Fibroblast of lung (primary cell): Measurements from ENCODE around the gene CATSPERD. TPM values are rescaled to one million over a fixed set of nuclear protein-coding genes. Genes with fewer than 3 reads are reported as not detected.

ENCODE experiments used
- DNase-seq, 2 donors: peaks; one replicate each; pipeline versions ENCODE4 v3.0.0 to v3.0.0-alpha.2; 2010; ENCODE audit warnings: low read depth in 2 of 2
- H2AFZ ChIP-seq: 2 replicates; pipeline ENCODE4 v1.5.1; 2012; ENCODE audit warnings: low read length, control low read depth, inconsistent platforms
- H3K27ac ChIP-seq: 2 replicates; pipeline ENCODE4 v1.5.1; 2011; ENCODE audit warnings: low read length, control low read depth; ENCODE audit not compliant: insufficient read depth
- H3K27me3 ChIP-seq: 2 replicates; pipeline ENCODE4 v1.5.1; 2011; ENCODE audit warnings: mild to moderate bottlenecking, low read length; ENCODE audit not compliant: control insufficient read depth, insufficient read depth
- H3K36me3 ChIP-seq: 2 replicates; pipeline ENCODE4 v1.5.1; 2011; ENCODE audit warnings: low read length; ENCODE audit not compliant: control insufficient read depth, insufficient read depth
- H3K4me1 ChIP-seq: 2 replicates; pipeline ENCODE4 v1.5.1; 2011; ENCODE audit warnings: low read length; ENCODE audit not compliant: control insufficient read depth, insufficient read depth; ENCODE audit errors: extremely low read depth
- H3K4me2 ChIP-seq: 2 replicates; pipeline ENCODE4 v1.5.1; 2011; ENCODE audit warnings: low read length, control low read depth; ENCODE audit not compliant: insufficient read depth; ENCODE audit errors: extremely low read depth
- H3K4me3 ChIP-seq, 4 experiments: fragments of 200-600 bp in 1 of 4; sonication (generic) in 1 of 4; replicated peaks in 1 of 4; 2 replicates each; pipeline ENCODE4 v1.5.1; 2011 to 2016; ENCODE audit warnings: low read length in 4 of 4, low read depth in 3 of 4, mild to moderate bottlenecking in 3 of 4, control low read depth in 2 of 4, inconsistent platforms in 1 of 4, mixed read lengths in 1 of 4; ENCODE audit not compliant: insufficient read depth in 1 of 4; ENCODE audit errors: control extremely low read depth in 1 of 4
- H3K79me2 ChIP-seq: 2 replicates; pipeline ENCODE4 v1.5.1; 2012; ENCODE audit warnings: mild to moderate bottlenecking, low read length, inconsistent platforms; ENCODE audit not compliant: control insufficient read depth, insufficient read depth
- H3K9ac ChIP-seq: 2 replicates; pipeline ENCODE4 v1.5.1; 2011; ENCODE audit warnings: mild to moderate bottlenecking, low read length, control low read depth; ENCODE audit not compliant: insufficient read depth
- H3K9me3 ChIP-seq: 2 replicates; pipeline ENCODE4 v1.5.1; 2012; ENCODE audit warnings: low read depth, low read length; ENCODE audit not compliant: control insufficient read depth, insufficient read depth
- H4K20me1 ChIP-seq: 2 replicates; pipeline ENCODE4 v1.5.1; 2011; ENCODE audit warnings: low read length; ENCODE audit not compliant: control insufficient read depth, insufficient read depth; ENCODE audit errors: extremely low read depth
- CTCF ChIP-seq, 2 donors: IDR thresholded peaks in 1 of 2; conservative IDR thresholded peaks in 1 of 2; 1 replicate in 1 of 2; 2 replicates in 1 of 2; pipeline ENCODE4 v1.5.1; 2011 to 2012; ENCODE audit warnings: low read length in 2 of 2, control low read depth in 1 of 2, inconsistent platforms in 1 of 2, low read depth in 1 of 2, mild to moderate bottlenecking in 1 of 2
- EZH2 ChIP-seq: IDR thresholded peaks from 2 replicates; pipeline ENCODE4 v1.5.1; 2012; ENCODE audit warnings: low read length, control low read depth, mild to moderate bottlenecking; ENCODE audit errors: missing control alignments
- polyA plus RNA-seq, 2 donors: library from polyadenylated mRNA; depleted of rRNA in 1 of 2; stranded (reverse) in 1 of 2; unstranded in 1 of 2; fragments of >200 nt; gene quantifications; 2 replicates each; pipeline ENCODE4 v1.2.1, GENCODE V29; 2011 to 2012; ENCODE audit warnings: missing spikeins in 1 of 2
- total RNA-seq: library from RNA; depleted of rRNA; stranded (reverse); fragments of >200 nt; gene quantifications from 2 replicates; pipeline ENCODE4 v1.2.1, GENCODE V29; 2014

The CATSPERD gene
- total and polyA plus RNA-seq, 2 donors (not counting 1 experiment from before 2014, with no cell fraction given), result not detected

GRCh38 chr19:5821521-5822180 is 101.2 kb downstream of the CATSPERD start:
- H3K27me3 ChIP-seq, result peaks cover 3% of the 10 kb centered on the region
- H3K9ac ChIP-seq, result no peak overlapping the region
- no peak overlapping the region for H3K4me3 ChIP-seq
- no peak for TF ChIP-seq CTCF (conservative IDR thresholded peaks at IDR 0.05 in 1 of 2, IDR thresholded peaks at IDR 0.05 in 1 of 2; ENCODE audit: low read depth in 1 of 2, low read length in 2 of 2)
- no peak for TF ChIP-seq EZH2
- H3K79me2 ChIP-seq, result no peaks in the 10 kb centered on the region
- no peak overlapping the region for H3K4me2 ChIP-seq
- no peaks in the 10 kb centered on the region for H3K4me1 ChIP-seq
- H3K36me3 ChIP-seq, result no peaks in the 10 kb centered on the region
- H4K20me1 ChIP-seq, result no peaks in the 10 kb centered on the region
- no peak overlapping the region for H3K27ac ChIP-seq
- no peaks in the 10 kb centered on the region for H3K9me3 ChIP-seq
- no peak overlapping the region for H2AFZ ChIP-seq
- no peak for DNase-seq

- H3K27ac ChIP-seq, result no peak overlapping the region
- peaks cover 3% of the 10 kb centered on the region for H3K27me3 ChIP-seq
- H3K9ac ChIP-seq, result no peak overlapping the region
- no peaks in the 10 kb centered on the region for H3K79me2 ChIP-seq
- H4K20me1 ChIP-seq, result no peaks in the 10 kb centered on the region
- no peak overlapping the region for H3K4me3 ChIP-seq
- TF ChIP-seq EZH2 (no peak), CTCF (conservative IDR thresholded peaks at IDR 0.05 in 1 of 2, IDR thresholded peaks at IDR 0.05 in 1 of 2; ENCODE audit: low read depth in 1 of 2, low read length in 2 of 2) (no peak)
- no peaks in the 10 kb centered on the region for H3K36me3 ChIP-seq
- H3K4me1 ChIP-seq, result no peaks in the 10 kb centered on the region
- no peak overlapping the region for H2AFZ ChIP-seq
- no peak for DNase-seq
- no peaks in the 10 kb centered on the region for H3K9me3 ChIP-seq
- H3K4me2 ChIP-seq, result no peak overlapping the region
Observed at GRCh38 chr19:5822181-5822844, 101.9 kb downstream of the CATSPERD start.

GRCh38 chr19:5823579-5824281 is 103.3 kb downstream of the CATSPERD start:
- no peak for DNase-seq
- no peak overlapping the region for H3K4me3 ChIP-seq
- H3K27me3 ChIP-seq, result peaks cover 6% of the 10 kb centered on the region
- no peak overlapping the region for H3K4me2 ChIP-seq
- TF ChIP-seq CTCF (conservative IDR thresholded peaks at IDR 0.05 in 1 of 2, IDR thresholded peaks at IDR 0.05 in 1 of 2; ENCODE audit: low read depth in 1 of 2, low read length in 2 of 2) (no peak), EZH2 (no peak)
- no peaks in the 10 kb centered on the region for H3K9me3 ChIP-seq
- no peak overlapping the region for H3K9ac ChIP-seq
- H2AFZ ChIP-seq, result no peak overlapping the region
- no peaks in the 10 kb centered on the region for H3K4me1 ChIP-seq
- H3K27ac ChIP-seq, result no peak overlapping the region
- H3K79me2 ChIP-seq, result no peaks in the 10 kb centered on the region
- no peaks in the 10 kb centered on the region for H4K20me1 ChIP-seq
- no peaks in the 10 kb centered on the region for H3K36me3 ChIP-seq
